Suprapubic skin (tissue), 4 donors: ENCODE measurements around the gene MRLN.

Experiments
- CTCF ChIP-seq, 2 donors: fragments of 200-600 bp in 1 of 2; fragments of 450-650 bp in 1 of 2; sonication (generic) in 1 of 2; IDR thresholded peaks; one replicate each; pipeline ENCODE4 v1.5.1; 2016 to 2019; ENCODE audit warnings: antibody characterized with exemption in 2 of 2, mild to moderate bottlenecking in 1 of 2, moderate library complexity in 1 of 2
- EP300 ChIP-seq: sonication (generic); formaldehyde crosslinking; IDR thresholded peaks from one replicate; pipeline ENCODE4 v1.6.1; 2017; ENCODE audit warnings: antibody characterized with exemption
- POLR2AphosphoS5 ChIP-seq, 3 donors: sonication (generic); formaldehyde crosslinking; IDR thresholded peaks; one replicate each; pipeline ENCODE4 v1.6.1; 2017; ENCODE audit warnings: antibody characterized with exemption in 3 of 3

DNA sequence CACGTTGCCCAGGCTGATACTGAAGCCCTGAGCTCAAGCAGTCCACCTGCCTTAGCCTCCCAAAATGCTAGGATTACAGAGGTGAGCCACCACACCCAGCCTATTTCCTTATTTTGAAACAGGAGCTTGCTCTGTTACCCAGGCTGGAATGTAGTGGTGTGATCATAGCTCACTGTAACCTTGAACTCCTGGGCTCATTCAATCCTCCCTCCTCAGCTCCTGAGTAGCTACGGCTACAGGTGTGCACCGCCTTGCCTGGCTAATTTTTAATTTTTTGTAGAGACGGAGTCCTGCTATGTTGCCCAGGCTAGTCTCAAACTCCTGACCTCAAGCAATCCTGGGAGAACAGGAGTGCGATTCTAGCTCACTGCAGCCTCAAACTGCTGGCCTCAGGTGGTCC, 11.7 kb downstream of the MRLN start:
- no peak for TF ChIP-seq EP300
- no peak for TF ChIP-seq CTCF (IDR thresholded peaks at IDR 0.05)
- TF ChIP-seq POLR2AphosphoS5 (IDR thresholded peaks at IDR 0.05), result no peak
